HCT116 (cell line): Measurements from ENCODE around the gene DDR2. TPM values are rescaled to one million over a fixed set of nuclear protein-coding genes. Genes with fewer than 3 reads are reported as not detected.

Experiments
- ATAC-seq: fragments of 200-7000 bp; cut with Tn5 transposase; 2 replicates; pipeline ENCODE4 v1.9.1; 2020; ENCODE audit warnings: mild to moderate bottlenecking, moderate library complexity
- BruUV-seq: library from RNA; stranded (reverse); fragments of 400-500 nt; replicated peaks from 2 replicates; lab custom pipeline; 2021; lab: Mats Ljungman, UMichigan
- CTCF ChIA-PET: fragments of 300-600 bp; sonication (Branson Sonifier 250); formaldehyde crosslinking; loops from one replicate; lab custom pipeline; 2021; ENCODE audit warnings: antibody characterized with exemption; lab: Charles Lee
- POLR2A ChIA-PET: fragments of 300-600, 350-600 bp; sonication (Branson Sonifier 250); formaldehyde crosslinking; loops from one replicate; lab custom pipeline; 2021; ENCODE audit warnings: antibody characterized with exemption; lab: Charles Lee
- RAD21 ChIA-PET, 2 experiments: fragments of 300-600 bp; sonication (Branson Sonifier 250); formaldehyde crosslinking; loops; one replicate each; lab custom pipeline; 2023; ENCODE audit warnings: low total read pairs in 2 of 2; ENCODE audit not compliant: uncharacterized antibody in 2 of 2, unreplicated experiment in 2 of 2, low non-redundant PET in 1 of 2; lab: Charles Lee
- DNase-seq: peaks from one replicate; pipeline ENCODE4 v3.0.0-alpha.2; 2010; ENCODE audit warnings: low read depth, low spot score
- H2AFZ ChIP-seq: fragments of 200-600 bp; shearing (Covaris generic), sonication (generic); 2 replicates; pipeline ENCODE4 v1.6.1; 2017; ENCODE audit warnings: low read depth, mixed run types, mixed read lengths, antibody characterized with exemption, low read length; ENCODE audit not compliant: poor library complexity, severe bottlenecking
- H3K27ac ChIP-seq: 2 replicates; pipeline ENCODE4 v1.5.1; 2012; ENCODE audit warnings: low read depth, low read length
- H3K27me3 ChIP-seq: fragments of 200-600 bp; sonication (generic); 2 replicates; pipeline ENCODE4 v1.6.1; 2016; ENCODE audit warnings: mixed run types, low read length, mixed read lengths; ENCODE audit not compliant: insufficient read depth
- H3K36me3 ChIP-seq, 2 experiments: fragments of 200-500 bp in 1 of 2; fragments of 200-600 bp in 1 of 2; sonication (Bioruptor generic) in 1 of 2; sonication (generic) in 1 of 2; 2 replicates each; pipeline versions ENCODE4 v1.5.1 to v1.6.1; 2014 to 2016; ENCODE audit warnings: low read length in 2 of 2, inconsistent platforms in 1 of 2, mixed read lengths in 1 of 2, mixed run types in 1 of 2; ENCODE audit not compliant: insufficient read depth in 2 of 2, control insufficient read depth in 1 of 2
- H3K4me1 ChIP-seq, 2 experiments: fragments of 200-600 bp in 1 of 2; sonication (generic) in 1 of 2; 2 replicates each; pipeline versions ENCODE4 v1.5.1 to v1.6.1; 2012 to 2017; ENCODE audit warnings: low read length in 2 of 2, inconsistent platforms in 1 of 2, mild to moderate bottlenecking in 1 of 2, mixed read lengths in 1 of 2, mixed run types in 1 of 2, moderate library complexity in 1 of 2; ENCODE audit not compliant: insufficient read depth in 2 of 2, control insufficient read depth in 1 of 2
- H3K4me2 ChIP-seq: fragments of 200-600 bp; sonication (generic); 2 replicates; pipeline ENCODE4 v1.6.1; 2017; ENCODE audit warnings: mixed run types, low read length, mixed read lengths
- H3K4me3 ChIP-seq, 2 experiments: fragments of 200-600 bp in 1 of 2; sonication (generic) in 1 of 2; replicated peaks in 1 of 2; 2 replicates each; pipeline ENCODE4 v1.5.1; 2011 to 2016; ENCODE audit warnings: low read length in 2 of 2, control low read depth in 1 of 2, low read depth in 1 of 2, mild to moderate bottlenecking in 1 of 2, mixed read lengths in 1 of 2, mixed run types in 1 of 2
- H3K79me2 ChIP-seq: fragments of 200-600 bp; sonication (generic); 2 replicates; pipeline ENCODE4 v1.6.1; 2017; ENCODE audit warnings: mild to moderate bottlenecking, mixed run types, low read length, moderate library complexity, mixed read lengths; ENCODE audit not compliant: insufficient read depth
- H3K9ac ChIP-seq: fragments of 200-600 bp; sonication (generic); 2 replicates; pipeline ENCODE4 v1.6.1; 2016; ENCODE audit warnings: low read length, mixed read lengths
- H3K9me2 ChIP-seq: fragments of 200-600 bp; sonication (generic), shearing (Covaris generic); 2 replicates; pipeline ENCODE4 v1.6.1; 2017; ENCODE audit warnings: mixed run types, mild to moderate bottlenecking, moderate library complexity; ENCODE audit not compliant: insufficient read depth
- H3K9me3 ChIP-seq, 2 experiments: fragments of 200-500 bp in 1 of 2; fragments of 200-600 bp in 1 of 2; sonication (Bioruptor generic) in 1 of 2; sonication (generic) in 1 of 2; 2 replicates each; pipeline ENCODE4 v1.6.1; 2014 to 2017; ENCODE audit warnings: low read length in 2 of 2, mixed read lengths in 2 of 2, inconsistent platforms in 1 of 2, low read depth in 1 of 2, mild to moderate bottlenecking in 1 of 2, mixed run types in 1 of 2, moderate library complexity in 1 of 2; ENCODE audit not compliant: control insufficient read depth in 1 of 2, insufficient read depth in 1 of 2
- H4K20me1 ChIP-seq: fragments of 200-600 bp; sonication (generic), shearing (Covaris generic); 2 replicates; pipeline ENCODE4 v1.6.1; 2017; ENCODE audit warnings: mixed run types, mild to moderate bottlenecking, moderate library complexity; ENCODE audit not compliant: insufficient read depth
- ELF1 ChIP-seq: IDR thresholded peaks from 2 replicates; pipeline ENCODE4 v1.6.1; 2012; ENCODE audit warnings: low read depth, borderline replicate concordance
- EZH2 ChIP-seq: fragments of 200-600 bp; sonication (generic); IDR thresholded peaks from 2 replicates; pipeline ENCODE4 v1.6.1; 2017; ENCODE audit warnings: antibody characterized with exemption, mixed run types
- JUND ChIP-seq: IDR thresholded peaks from 2 replicates; pipeline ENCODE4 v1.6.1; 2012
- MAX ChIP-seq: IDR thresholded peaks from 2 replicates; pipeline ENCODE4 v1.6.1; 2012
- POLR2A ChIP-seq: IDR thresholded peaks from 2 replicates; pipeline ENCODE4 v1.7.0; 2011; ENCODE audit warnings: borderline replicate concordance; ENCODE audit not compliant: insufficient read depth, insufficient read length; ENCODE audit errors: extremely low read depth
- RAD21 ChIP-seq: IDR thresholded peaks from 2 replicates; pipeline ENCODE4 v1.6.1; 2012; ENCODE audit warnings: low read depth, mild to moderate bottlenecking
- SP1 ChIP-seq: IDR thresholded peaks from 2 replicates; pipeline ENCODE4 v1.6.1; 2012; ENCODE audit warnings: low read depth
- ZBTB33 ChIP-seq: IDR thresholded peaks from 2 replicates; pipeline ENCODE4 v1.6.1; 2011; ENCODE audit warnings: mild to moderate bottlenecking, low read length, moderate library complexity; ENCODE audit not compliant: insufficient replicate concordance; ENCODE audit errors: extremely low read depth
- intact Hi-C: fragments of 100-400 bp; cut with micrococcal nuclease; formaldehyde crosslinking; loops from 2 replicates; pipeline ENCODE4 v1.10.0; 2022
- total RNA-seq: library from RNA; stranded (reverse); gene quantifications from one replicate; pipeline ENCODE4 v1.2.1, GENCODE V29; 2021; ENCODE audit not compliant: unreplicated experiment

The DDR2 gene
- total RNA-seq, 1 experiment from 2014 or later, result 0.84 TPM

- Histone ChIP-seq H3K4me1 (peaks cover 6 to 22% of the 10 kb centered on the region in 2 experiments), H3K4me2 (peak overlapping the region; percentile 87), H3K4me3 (peak overlapping the region in 1 of 2 experiments; percentile 62; a peak in 2 of 4 replicates), H3K36me3 (no peaks in the 10 kb centered on the region), H3K79me2 (no peaks in the 10 kb centered on the region), H3K27me3 (no peaks in the 10 kb centered on the region), H3K9ac (no peak overlapping the region), H3K27ac (no peak overlapping the region), H3K9me2 (no peaks in the 10 kb centered on the region), H3K9me3 (no peaks in the 10 kb centered on the region), H2AFZ (peak overlapping the region; percentile 53)
- RAD21 ChIA-PET, result no interaction called here
- DNase-seq (no peak), ATAC-seq (no peak)
- no TSS peak for BruUV-seq
- CTCF ChIA-PET, result interaction anchor here (1.4 kb wide), 1 partner anchor 767 kb away, joined by 4 read pairs; no protein-coding TSS in a partner anchor
- POLR2A ChIA-PET, result no interaction called here
- intact Hi-C loops, result no loop called here
- TF ChIP-seq MAX (no peak), ELF1 (no peak), POLR2A (no peak), ZBTB33 (no peak), RAD21 (no peak), SP1 (no peak), JUND (no peak), EZH2 (no peak)
- TF ChIP-seq, all 23 proteins: peak for 0
- no peaks in the 10 kb centered on the region for H4K20me1 ChIP-seq
Observed at GRCh38 chr1:162823231-162823630, 191.0 kb downstream of the DDR2 start.
